ENCODE measurements around the gene SMC6. TPM values are rescaled to one million over a fixed set of nuclear protein-coding genes. Genes with fewer than 3 reads are reported as not detected.

SMC6 gene
- 28.8 TPM for polyA plus RNA-seq (2013, experiment 1 of 2)
- polyA plus RNA-seq (2013, experiment 2 of 2), result 32.3 TPM

DNA sequence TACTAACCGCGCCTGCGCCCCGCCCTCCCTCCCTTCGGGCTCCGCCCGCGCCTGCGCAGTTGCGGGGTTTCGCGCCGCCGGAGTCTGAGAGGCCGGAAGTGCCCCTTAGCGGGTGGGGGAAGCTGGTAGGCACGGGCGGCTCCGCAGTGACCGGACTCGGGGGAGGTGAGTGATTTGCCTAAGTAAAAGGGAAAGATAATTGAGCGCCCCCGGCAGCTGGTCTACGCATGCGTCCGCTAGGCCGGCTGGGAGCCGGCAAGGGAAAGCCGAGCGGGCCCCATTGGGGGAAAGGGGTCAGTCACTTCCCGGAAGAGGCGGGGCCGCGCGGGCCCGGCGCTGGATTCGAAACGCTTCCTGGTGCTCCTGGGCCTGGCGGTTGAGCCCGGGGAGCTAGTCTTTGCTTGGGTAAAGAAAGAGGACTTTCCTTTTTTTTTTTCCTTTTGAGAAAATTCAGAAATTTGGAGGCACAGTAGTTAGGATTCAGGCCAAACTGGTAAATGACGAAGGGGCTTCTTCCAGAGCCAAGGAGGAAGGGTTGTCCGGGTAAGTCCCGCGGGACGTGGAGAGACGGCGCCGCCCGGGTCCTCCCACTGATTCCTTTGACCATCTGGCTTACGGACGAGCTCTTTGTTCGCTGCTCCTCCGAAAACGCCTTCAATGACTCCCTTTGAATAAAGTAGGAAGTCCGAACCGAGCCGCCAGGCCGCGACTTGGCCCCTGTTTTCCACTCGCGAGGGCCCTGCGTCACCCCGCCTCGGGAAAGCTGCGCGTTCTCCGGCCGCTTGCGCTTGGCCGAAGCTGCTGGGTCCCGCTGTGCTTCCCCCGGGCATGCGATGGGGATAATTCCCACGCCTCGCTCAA, at the start of gene SMC6, which contains the start of gene GEN1:
Gene SMC6, minus strand, starts transcription at position 8 of the 861 bp plus-strand sequence. CDS start 7,864 bp downstream, outside the sequence.
Gene GEN1, plus strand, starts transcription at position 336 of the 861 bp plus-strand sequence. CDS start 5,806 bp downstream, outside the sequence.
- under 1% methylated on average over 76 of the region's 76 CpGs for WGBS
- H3K4me3 ChIP-seq (ENCODE audit: low read length), result peak within 1 kb of the TSS; percentile 100
- H3K9ac ChIP-seq (ENCODE audit: low read depth, low read length), result peak within 1 kb of the TSS; percentile 97
- peak within 1 kb of the TSS; percentile 99 for H3K27ac ChIP-seq (ENCODE audit: low read depth, low read length)
- no peaks in the 10 kb centered on the region for H3K9me3 ChIP-seq (ENCODE audit: insufficient read depth, low read depth, low read length)
- no peaks in the 10 kb centered on the region for H3K27me3 ChIP-seq (ENCODE audit: insufficient read depth, low read length)
- peaks cover 33% of the 10 kb centered on the region for H3K4me1 ChIP-seq (ENCODE audit: insufficient read depth, low read length)
- H3K36me3 ChIP-seq (ENCODE audit: insufficient read depth, low read length), result no peaks in the 10 kb centered on the region

- no peak overlapping the region for H3K9ac ChIP-seq (ENCODE audit: low read depth, low read length)
- 93% methylated on average over 1 of the region's 1 CpG for WGBS
- H3K36me3 ChIP-seq (ENCODE audit: insufficient read depth, low read length), result no peaks in the 10 kb centered on the region
- H3K27ac ChIP-seq (ENCODE audit: low read depth, low read length), result no peak overlapping the region
- H3K4me3 ChIP-seq (ENCODE audit: low read length), result no peak overlapping the region
- H3K9me3 ChIP-seq (ENCODE audit: insufficient read depth, low read depth, low read length), result no peaks in the 10 kb centered on the region
- no peaks in the 10 kb centered on the region for H3K27me3 ChIP-seq (ENCODE audit: insufficient read depth, low read length)
- H3K4me1 ChIP-seq (ENCODE audit: insufficient read depth, low read length), result no peaks in the 10 kb centered on the region
Observed at GRCh38 chr2:17800693-17801458, 47.3 kb upstream of the SMC6 start.

GRCh38 chr2:17800219-17800618, 46.6 kb upstream of the SMC6 start:
- Histone ChIP-seq H3K9ac (ENCODE audit: low read depth, low read length) (no peak overlapping the region), H3K9me3 (ENCODE audit: insufficient read depth, low read depth, low read length) (no peaks in the 10 kb centered on the region), H3K4me3 (ENCODE audit: low read length) (no peak overlapping the region), H3K27ac (ENCODE audit: low read depth, low read length) (no peak overlapping the region), H3K4me1 (ENCODE audit: insufficient read depth, low read length) (no peaks in the 10 kb centered on the region), H3K36me3 (ENCODE audit: insufficient read depth, low read length) (no peaks in the 10 kb centered on the region), H3K27me3 (ENCODE audit: insufficient read depth, low read length) (no peaks in the 10 kb centered on the region)
- WGBS, result 86% methylated on average over 5 of the region's 5 CpGs

GRCh38 chr2:17799301-17800120, 45.9 kb upstream of the SMC6 start:
- 89% methylated on average over 7 of the region's 7 CpGs for WGBS
- H3K27ac ChIP-seq (ENCODE audit: low read depth, low read length), result no peak overlapping the region

DNA sequence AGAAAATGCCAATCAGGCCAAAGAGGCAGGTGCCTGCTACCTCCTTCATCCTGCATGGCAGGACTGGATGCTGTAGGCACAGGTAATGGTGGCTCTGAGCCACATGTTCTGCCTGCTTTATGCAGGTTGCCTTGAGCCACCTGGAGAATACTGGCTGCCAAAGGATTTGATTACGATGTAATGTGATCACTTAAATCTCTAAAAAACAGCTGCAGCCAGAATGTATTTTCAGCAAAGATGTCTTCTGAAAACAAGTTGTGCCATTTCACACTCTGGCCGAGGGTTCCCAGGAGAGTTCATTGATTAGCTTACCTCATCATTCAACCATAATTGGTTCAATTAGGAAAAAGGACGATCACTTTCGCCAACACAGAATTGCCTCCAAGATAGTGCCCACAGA, 44.7 kb upstream of the SMC6 start:
- no peaks in the 10 kb centered on the region for H3K9me3 ChIP-seq (ENCODE audit: insufficient read depth, low read depth, low read length)
- no peaks in the 10 kb centered on the region for H3K36me3 ChIP-seq (ENCODE audit: insufficient read depth, low read length)
- no peaks in the 10 kb centered on the region for H3K4me1 ChIP-seq (ENCODE audit: insufficient read depth, low read length)
- H3K9ac ChIP-seq (ENCODE audit: low read depth, low read length), result no peak overlapping the region
- no peaks in the 10 kb centered on the region for H3K27me3 ChIP-seq (ENCODE audit: insufficient read depth, low read length)
- no peak overlapping the region for H3K4me3 ChIP-seq (ENCODE audit: low read length)
- WGBS, result 94% methylated on average over 4 of the region's 4 CpGs
- no peak overlapping the region for H3K27ac ChIP-seq (ENCODE audit: low read depth, low read length)

More at GRCh38 chr2:17799301-17800120, 45.9 kb upstream of the SMC6 start:
- Histone ChIP-seq H3K4me1 (ENCODE audit: insufficient read depth, low read length) (no peaks in the 10 kb centered on the region), H3K27me3 (ENCODE audit: insufficient read depth, low read length) (no peaks in the 10 kb centered on the region), H3K36me3 (ENCODE audit: insufficient read depth, low read length) (no peaks in the 10 kb centered on the region), H3K4me3 (ENCODE audit: low read length) (no peak overlapping the region), H3K9ac (ENCODE audit: low read depth, low read length) (no peak overlapping the region), H3K9me3 (ENCODE audit: insufficient read depth, low read depth, low read length) (no peaks in the 10 kb centered on the region)

DNA sequence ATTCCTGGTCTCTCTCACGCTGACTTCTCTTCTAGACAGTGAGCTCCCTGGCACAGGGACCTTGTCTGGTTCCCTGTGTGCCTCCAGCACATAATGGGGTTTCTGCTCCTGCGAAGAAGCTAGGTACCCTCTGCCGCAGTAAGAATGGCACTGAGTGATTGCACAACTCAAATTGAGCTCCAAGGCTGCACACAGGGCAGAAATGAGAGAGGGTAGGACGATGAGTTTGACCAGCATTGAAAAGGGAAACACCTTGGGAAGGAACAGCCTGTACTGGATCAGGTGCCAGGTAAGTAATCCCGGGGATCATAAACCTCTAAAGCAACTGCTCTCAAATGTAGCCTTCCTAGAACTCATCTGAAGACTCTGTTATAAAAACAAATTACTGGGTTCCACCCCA, 41.7 kb upstream of the SMC6 start:
- Histone ChIP-seq H3K27ac (ENCODE audit: low read depth, low read length) (no peak overlapping the region), H3K9ac (ENCODE audit: low read depth, low read length) (no peak overlapping the region), H3K4me1 (ENCODE audit: insufficient read depth, low read length) (no peaks in the 10 kb centered on the region), H3K36me3 (ENCODE audit: insufficient read depth, low read length) (no peaks in the 10 kb centered on the region), H3K27me3 (ENCODE audit: insufficient read depth, low read length) (no peaks in the 10 kb centered on the region), H3K9me3 (ENCODE audit: insufficient read depth, low read depth, low read length) (no peaks in the 10 kb centered on the region), H3K4me3 (ENCODE audit: low read length) (no peak overlapping the region)
- 93% methylated on average over 5 of the region's 5 CpGs for WGBS

DNA sequence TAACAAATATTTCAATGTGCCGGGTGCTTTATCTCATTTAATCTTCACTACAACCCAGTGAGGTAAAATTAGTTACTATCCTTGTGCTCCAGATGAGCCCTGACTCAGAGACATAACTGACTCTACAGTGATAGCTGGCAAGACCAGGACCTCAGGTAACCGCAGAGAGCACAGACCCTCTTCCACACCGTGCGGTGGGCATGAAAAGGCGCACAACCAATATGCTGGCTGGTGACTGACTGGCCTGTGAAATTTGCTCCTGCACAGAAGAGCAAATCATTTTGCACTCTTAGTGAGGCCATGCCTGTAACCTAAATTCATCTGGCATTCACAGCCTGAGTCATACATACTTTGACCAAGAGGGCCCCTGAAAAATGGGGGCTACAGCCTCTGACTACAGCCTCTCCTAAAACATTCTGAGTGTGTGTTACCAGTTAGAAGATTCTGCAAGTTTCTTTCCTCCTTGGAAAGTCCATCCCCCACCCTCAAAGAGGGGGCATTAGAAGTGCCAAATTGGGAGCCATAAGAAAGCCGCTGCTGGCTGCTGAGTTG, 40.3 kb upstream of the SMC6 start:
- H3K27me3 ChIP-seq (ENCODE audit: insufficient read depth, low read length), result no peaks in the 10 kb centered on the region
- 83% methylated on average over 6 of the region's 6 CpGs for WGBS
- H3K4me3 ChIP-seq (ENCODE audit: low read length), result no peak overlapping the region
- H3K9ac ChIP-seq (ENCODE audit: low read depth, low read length), result no peak overlapping the region
- no peaks in the 10 kb centered on the region for H3K4me1 ChIP-seq (ENCODE audit: insufficient read depth, low read length)
- H3K9me3 ChIP-seq (ENCODE audit: insufficient read depth, low read depth, low read length), result no peaks in the 10 kb centered on the region
- H3K36me3 ChIP-seq (ENCODE audit: insufficient read depth, low read length), result no peaks in the 10 kb centered on the region
- no peak overlapping the region for H3K27ac ChIP-seq (ENCODE audit: low read depth, low read length)

DNA sequence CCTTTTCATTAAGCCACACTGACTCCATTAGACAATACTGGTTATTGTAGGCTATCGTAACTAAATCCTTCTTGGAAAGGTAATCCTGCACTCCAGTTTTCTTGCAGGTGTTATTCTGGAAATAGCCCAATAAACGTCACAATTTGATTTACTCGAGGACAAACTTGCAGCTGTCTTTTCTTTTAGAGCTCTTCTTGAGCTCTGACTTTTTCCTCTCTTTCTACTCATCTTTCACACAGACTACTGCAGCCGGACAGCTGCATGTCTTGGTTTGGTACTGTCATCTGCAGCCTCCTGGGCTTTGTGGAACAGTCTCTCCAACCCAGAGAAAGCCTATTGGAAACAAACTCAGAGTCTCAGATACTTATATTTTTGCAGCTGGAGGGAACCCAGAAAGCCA, 39.7 kb upstream of the SMC6 start:
- Histone ChIP-seq H3K9me3 (ENCODE audit: insufficient read depth, low read depth, low read length) (no peaks in the 10 kb centered on the region), H3K4me3 (ENCODE audit: low read length) (no peak overlapping the region), H3K36me3 (ENCODE audit: insufficient read depth, low read length) (no peaks in the 10 kb centered on the region), H3K27me3 (ENCODE audit: insufficient read depth, low read length) (no peaks in the 10 kb centered on the region), H3K9ac (ENCODE audit: low read depth, low read length) (no peak overlapping the region), H3K4me1 (ENCODE audit: insufficient read depth, low read length) (no peaks in the 10 kb centered on the region), H3K27ac (ENCODE audit: low read depth, low read length) (no peak overlapping the region)
- WGBS, result 92% methylated on average over 4 of the region's 4 CpGs

DNA sequence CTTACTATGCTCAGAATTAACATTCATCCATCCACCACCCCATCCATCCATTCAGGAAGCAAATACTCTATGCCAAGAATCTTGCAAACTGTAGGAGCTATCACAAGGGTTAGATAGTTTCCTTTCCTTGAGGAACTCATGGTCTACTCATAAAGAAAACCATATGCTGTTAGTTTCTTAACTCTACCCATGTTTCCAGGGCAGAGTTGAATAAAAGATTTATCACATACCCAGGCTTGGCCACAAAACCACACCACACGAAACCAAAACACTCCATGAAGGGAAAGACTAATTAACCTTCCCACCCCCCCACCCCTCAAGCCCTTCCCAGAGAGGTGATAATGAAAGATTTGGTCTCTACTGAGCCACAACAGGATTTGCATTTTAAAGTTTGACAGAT, 38.9 kb upstream of the SMC6 start:
- Histone ChIP-seq H3K4me1 (ENCODE audit: insufficient read depth, low read length) (no peaks in the 10 kb centered on the region), H3K9ac (ENCODE audit: low read depth, low read length) (no peak overlapping the region)

DNA sequence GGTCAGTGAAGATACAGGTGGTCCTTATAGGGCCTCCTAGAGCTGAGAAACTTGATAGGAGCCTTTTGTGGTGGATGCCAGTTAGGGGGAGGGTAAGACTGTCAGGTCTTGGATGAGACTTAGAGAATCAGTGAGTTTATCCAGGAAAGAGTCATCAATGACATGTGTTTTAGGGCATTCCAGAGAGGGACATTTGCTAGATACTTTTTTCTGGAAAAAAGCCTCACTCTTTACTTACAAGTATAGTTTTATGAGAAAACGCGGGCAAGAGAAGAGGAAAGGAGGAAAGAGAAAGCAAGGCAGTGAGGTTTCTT, 38.2 kb upstream of the SMC6 start:
- H3K4me1 ChIP-seq (ENCODE audit: insufficient read depth, low read length), result no peaks in the 10 kb centered on the region
- H3K27ac ChIP-seq (ENCODE audit: low read depth, low read length), result no peak overlapping the region
- H3K27me3 ChIP-seq (ENCODE audit: insufficient read depth, low read length), result no peaks in the 10 kb centered on the region
- no peaks in the 10 kb centered on the region for H3K36me3 ChIP-seq (ENCODE audit: insufficient read depth, low read length)
- WGBS, result 100% methylated on average over 2 of the region's 2 CpGs
- no peak overlapping the region for H3K4me3 ChIP-seq (ENCODE audit: low read length)
- no peaks in the 10 kb centered on the region for H3K9me3 ChIP-seq (ENCODE audit: insufficient read depth, low read depth, low read length)
- no peak overlapping the region for H3K9ac ChIP-seq (ENCODE audit: low read depth, low read length)

More for the DNA sequence above, 38.9 kb upstream of the SMC6 start:
- Histone ChIP-seq H3K9me3 (ENCODE audit: insufficient read depth, low read depth, low read length) (no peaks in the 10 kb centered on the region), H3K27ac (ENCODE audit: low read depth, low read length) (no peak overlapping the region), H3K27me3 (ENCODE audit: insufficient read depth, low read length) (no peaks in the 10 kb centered on the region), H3K4me3 (ENCODE audit: low read length) (no peak overlapping the region), H3K36me3 (ENCODE audit: insufficient read depth, low read length) (no peaks in the 10 kb centered on the region)
- 50% methylated on average over 1 of the region's 1 CpG for WGBS

Measured in HUES64 (cell line).